Activated CD4-positive, alpha-beta T cell treated with anti-CD3 and anti-CD28 coated beads, Interleukin-2, amount 50 U/mL, for 16 hours (primary cell): ENCODE measurements around the gene SCGB1C1.
"Not testable (repeated sequence)": the region's sequence is repeated elsewhere in the genome, so short reads cannot be mapped to it uniquely, and the experiment has no call there.

Source experiments
- DNase-seq: peaks from one replicate; pipeline ENCODE4 v3.0.0-alpha.2; 2020

SCGB1C1 gene

GRCh38 chr11:220641-221215, 27.9 kb downstream of the SCGB1C1 start:
- DNase-seq, result not testable (repeated sequence)

- no peak for DNase-seq
Observed at GRCh38 chr11:221539-221938, 28.7 kb downstream of the SCGB1C1 start.

- DNase-seq, result no peak
Observed at GRCh38 chr11:221998-222789, 29.3 kb downstream of the SCGB1C1 start.

- no peak for DNase-seq
Observed at GRCh38 chr11:223026-223789, 30.3 kb downstream of the SCGB1C1 start.

- no peak for DNase-seq
Observed at GRCh38 chr11:223884-224283, 31.0 kb downstream of the SCGB1C1 start.

- DNase-seq, result no peak
Observed at GRCh38 chr11:224424-224823, 31.5 kb downstream of the SCGB1C1 start.

- DNase-seq, result no peak
Observed at GRCh38 chr11:225734-226453, 33.0 kb downstream of the SCGB1C1 start.

GRCh38 chr11:227824-228379, 35.0 kb downstream of the SCGB1C1 start:
- no peak for DNase-seq

GRCh38 chr11:230431-230830, 37.6 kb downstream of the SCGB1C1 start:
- DNase-seq, result no peak

- no peak for DNase-seq
Observed at GRCh38 chr11:232783-233565, 40.1 kb downstream of the SCGB1C1 start.

GRCh38 chr11:235180-235579, 42.3 kb downstream of the SCGB1C1 start:
- DNase-seq, result no peak

- peak; percentile 47 for DNase-seq
Observed at GRCh38 chr11:235609-235996, 42.7 kb downstream of the SCGB1C1 start.

GRCh38 chr11:235997-236773, 43.3 kb downstream of the SCGB1C1 start, which contains the start of gene SIRT3:
SIRT3 (minus strand) TSS chr11:236342; CDS start chr11:236328, 14 bp downstream.
- peak; percentile 92 for DNase-seq

GRCh38 chr11:236774-237767, 44.2 kb downstream of the SCGB1C1 start, which contains the start of gene PSMD13:
PSMD13 (plus strand) TSS chr11:236976; CDS start chr11:237050, 74 bp downstream.
- peak; percentile 88 for DNase-seq

GRCh38 chr11:238346-238745, 45.5 kb downstream of the SCGB1C1 start:
- DNase-seq, result not testable (repeated sequence)

- no peak for DNase-seq
Observed at GRCh38 chr11:240315-240714, 47.4 kb downstream of the SCGB1C1 start.

- no peak for DNase-seq
Observed at GRCh38 chr11:241634-242033, 48.8 kb downstream of the SCGB1C1 start.
